ENCODE results near the gene ADARB2.

Gene ADARB2

DNA sequence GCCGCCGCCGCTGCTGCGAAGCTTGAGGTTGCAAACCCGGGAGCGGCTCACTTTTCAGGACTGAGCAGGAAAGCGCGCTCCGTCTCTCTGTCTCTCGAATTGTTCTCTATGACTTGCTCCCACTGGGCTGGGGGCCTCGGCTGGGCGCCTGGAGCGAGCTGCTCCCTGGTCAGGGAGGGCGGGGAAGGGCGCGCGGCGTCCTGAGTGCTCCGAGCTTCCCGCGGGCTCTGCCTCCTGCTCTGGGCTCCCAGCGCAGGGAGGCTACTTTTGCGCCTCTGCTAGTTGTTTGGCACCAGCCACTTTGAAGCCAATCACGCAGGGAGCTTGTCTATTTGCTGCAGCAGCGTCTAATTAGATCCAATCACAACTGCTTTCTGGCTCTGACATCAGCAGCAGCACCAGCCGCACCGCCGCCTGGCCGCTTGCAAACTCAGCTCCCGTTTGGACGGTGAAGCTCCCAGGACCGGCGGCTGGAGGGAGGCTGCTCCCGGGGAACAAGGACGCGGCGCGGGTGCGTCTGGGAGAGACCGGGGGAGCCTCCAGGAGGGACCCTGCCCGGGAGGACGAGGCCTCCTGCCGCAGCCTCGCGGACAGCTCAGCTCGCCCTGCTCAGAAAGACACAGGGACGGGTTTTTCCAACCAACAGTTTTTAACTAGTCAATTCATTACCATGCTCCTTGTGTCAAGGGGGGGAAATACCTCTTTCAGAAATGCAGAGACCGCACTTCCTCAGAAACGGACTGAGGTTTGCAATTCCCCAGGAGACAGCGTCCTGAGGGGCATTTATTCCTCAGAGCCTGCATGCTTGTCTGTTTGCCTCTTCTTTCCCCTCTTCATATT, at the start of gene ADARB2:
Gene ADARB2 (minus strand): TSS at position 304 of the 840 bp plus-strand sequence.
- DNase-seq (ENCODE audit: low read depth, low spot score) = no peak
- no peak for TF ChIP-seq CTCF (IDR thresholded peaks at IDR 0.05; ENCODE audit: insufficient read depth, low read length, missing control alignments)
- H3K4me3 ChIP-seq (ENCODE audit: low read depth, low read length) = no peak within 1 kb of the TSS
- POLR2A ChIA-PET = no interaction called here
- CTCF ChIA-PET = no interaction called here

- CTCF ChIA-PET = no interaction called here
- no peak for DNase-seq (ENCODE audit: low read depth, low spot score)
- TF ChIP-seq CTCF (IDR thresholded peaks at IDR 0.05; ENCODE audit: insufficient read depth, low read length, missing control alignments) = no peak
- POLR2A ChIA-PET = no interaction called here
- H3K4me3 ChIP-seq (ENCODE audit: low read depth, low read length) = no peak overlapping the region
These were observed 48.5 kb upstream of the ADARB2 start for GRCh38 chr10:1785835-1786234.

GRCh38 chr10:1782841-1783240, 45.5 kb upstream of the ADARB2 start:
- CTCF ChIA-PET = no interaction called here
- POLR2A ChIA-PET = no interaction called here
- TF ChIP-seq CTCF (IDR thresholded peaks at IDR 0.05; ENCODE audit: insufficient read depth, low read length, missing control alignments) = no peak
- no peak for DNase-seq (ENCODE audit: low read depth, low spot score)
- H3K4me3 ChIP-seq (ENCODE audit: low read depth, low read length) = no peak overlapping the region

GRCh38 chr10:1779796-1780195, 42.5 kb upstream of the ADARB2 start:
- ChIA-PET POLR2A (no interaction called here), CTCF (no interaction called here)
- H3K4me3 ChIP-seq (ENCODE audit: low read depth, low read length) = no peak overlapping the region
- TF ChIP-seq CTCF (IDR thresholded peaks at IDR 0.05; ENCODE audit: insufficient read depth, low read length, missing control alignments) = no peak
- no peak for DNase-seq (ENCODE audit: low read depth, low spot score)

- no peak overlapping the region for H3K4me3 ChIP-seq (ENCODE audit: low read depth, low read length)
- ChIA-PET POLR2A (no interaction called here), CTCF (interaction anchor here (0.5 kb wide), 1 partner anchor 298 kb away, joined by 3 read pairs; no protein-coding TSS in a partner anchor)
- TF ChIP-seq CTCF (IDR thresholded peaks at IDR 0.05; ENCODE audit: insufficient read depth, low read length, missing control alignments) = no peak
- no peak for DNase-seq (ENCODE audit: low read depth, low spot score)
These were observed 41.1 kb upstream of the ADARB2 start for GRCh38 chr10:1778375-1778969.

- ChIA-PET CTCF (no interaction called here), POLR2A (no interaction called here)
- no peak for TF ChIP-seq CTCF (IDR thresholded peaks at IDR 0.05; ENCODE audit: insufficient read depth, low read length, missing control alignments)
- DNase-seq (ENCODE audit: low read depth, low spot score) = no peak
- no peak overlapping the region for H3K4me3 ChIP-seq (ENCODE audit: low read depth, low read length)
These were observed 38.9 kb upstream of the ADARB2 start for GRCh38 chr10:1776127-1776662.

All from AG04449 (cell line).